Measurements from ENCODE around the gene FAM107B. TPM values are rescaled to one million over a fixed set of nuclear protein-coding genes. Genes with fewer than 3 reads are reported as not detected.
A peak's percentile ranks its signal among the peaks of the same experiment; 100 is the strongest.

Gene FAM107B
- total and polyA plus RNA-seq, 2 experiments from 2014 or later: 85.5 to 85.9 TPM

GRCh38 chr10:14481752-14482151 lies 292.9 kb downstream of the FAM107B start:
- Histone ChIP-seq H3K4me1 (ENCODE audit: insufficient read depth) (no peaks in the 10 kb centered on the region), H3K27ac (no peak overlapping the region), H3K4me3 (no peak overlapping the region), H3K36me3 (replicated peaks; ENCODE audit: insufficient read depth, low read depth) (no peaks in the 10 kb centered on the region), H3K9me3 (ENCODE audit: low read depth) (no peaks in the 10 kb centered on the region), H3K27me3 (no peaks in the 10 kb centered on the region), H4K20me1 (ENCODE audit: insufficient read depth, poor library complexity, severe bottlenecking) (no peaks in the 10 kb centered on the region), H3K79me2 (no peaks in the 10 kb centered on the region), H3K9me2 (replicated peaks; ENCODE audit: insufficient read depth) (no peaks in the 10 kb centered on the region), H3K4me2 (no peak overlapping the region), H2AFZ (no peak overlapping the region)
- DNase-seq (ENCODE audit: low spot score): no peak
- TF ChIP-seq EZH2 (IDR thresholded peaks at IDR 0.05; ENCODE audit: borderline replicate concordance): no peak
- no peak for TF ChIP-seq EZH2phosphoT487 (IDR thresholded peaks at IDR 0.05; ENCODE audit: low read depth, severe bottlenecking, unreplicated experiment)
- no peak for TF ChIP-seq CTCF (IDR thresholded peaks at IDR 0.05; ENCODE audit: poor library complexity)
- 71% methylated on average over 9 of the region's 9 CpGs for WGBS (ENCODE audit: low lambda C conversion rate, missing lambda C conversion rate)

- Histone ChIP-seq H3K79me2 (no peaks in the 10 kb centered on the region), H4K20me1 (ENCODE audit: insufficient read depth, poor library complexity, severe bottlenecking) (no peaks in the 10 kb centered on the region), H3K9me3 (ENCODE audit: low read depth) (no peaks in the 10 kb centered on the region), H3K4me3 (no peak overlapping the region), H3K4me1 (ENCODE audit: insufficient read depth) (no peaks in the 10 kb centered on the region), H3K9me2 (replicated peaks; ENCODE audit: insufficient read depth) (no peaks in the 10 kb centered on the region), H2AFZ (no peak overlapping the region), H3K27ac (no peak overlapping the region), H3K27me3 (no peaks in the 10 kb centered on the region), H3K4me2 (no peak overlapping the region), H3K36me3 (replicated peaks; ENCODE audit: insufficient read depth, low read depth) (no peaks in the 10 kb centered on the region)
- DNase-seq (ENCODE audit: low spot score): no peak
- 91% methylated on average over 4 of the region's 4 CpGs for WGBS (ENCODE audit: low lambda C conversion rate, missing lambda C conversion rate)
- TF ChIP-seq EZH2 (IDR thresholded peaks at IDR 0.05; ENCODE audit: borderline replicate concordance) (no peak), EZH2phosphoT487 (IDR thresholded peaks at IDR 0.05; ENCODE audit: low read depth, severe bottlenecking, unreplicated experiment) (no peak), CTCF (IDR thresholded peaks at IDR 0.05; ENCODE audit: poor library complexity) (no peak)
Measured at GRCh38 chr10:14481014-14481413, 293.7 kb downstream of the FAM107B start.

GRCh38 chr10:14478604-14479003 lies 296.1 kb downstream of the FAM107B start:
- Histone ChIP-seq H3K27me3 (no peaks in the 10 kb centered on the region), H3K4me2 (no peak overlapping the region), H2AFZ (no peak overlapping the region), H3K4me3 (no peak overlapping the region), H3K9me3 (ENCODE audit: low read depth) (no peaks in the 10 kb centered on the region), H4K20me1 (ENCODE audit: insufficient read depth, poor library complexity, severe bottlenecking) (no peaks in the 10 kb centered on the region), H3K79me2 (no peaks in the 10 kb centered on the region), H3K36me3 (replicated peaks; ENCODE audit: insufficient read depth, low read depth) (no peaks in the 10 kb centered on the region), H3K27ac (no peak overlapping the region), H3K9me2 (replicated peaks; ENCODE audit: insufficient read depth) (no peaks in the 10 kb centered on the region), H3K4me1 (ENCODE audit: insufficient read depth) (no peaks in the 10 kb centered on the region)
- WGBS (ENCODE audit: low lambda C conversion rate, missing lambda C conversion rate): 44% methylated on average over 3 of the region's 3 CpGs
- TF ChIP-seq CTCF (IDR thresholded peaks at IDR 0.05; ENCODE audit: poor library complexity): peak; percentile 65
- TF ChIP-seq EZH2 (IDR thresholded peaks at IDR 0.05; ENCODE audit: borderline replicate concordance): no peak
- DNase-seq (ENCODE audit: low spot score): peak; percentile 71

- 70% methylated on average over 7 of the region's 7 CpGs for WGBS (ENCODE audit: low lambda C conversion rate, missing lambda C conversion rate)
Measured at GRCh38 chr10:14478201-14478600, 296.5 kb downstream of the FAM107B start.

More at GRCh38 chr10:14478201-14478600, 296.5 kb downstream of the FAM107B start:
- no peaks in the 10 kb centered on the region for H3K79me2 ChIP-seq
- no peak overlapping the region for H3K4me3 ChIP-seq
- H3K9me3 ChIP-seq (ENCODE audit: low read depth): no peaks in the 10 kb centered on the region
- TF ChIP-seq CTCF (IDR thresholded peaks at IDR 0.05; ENCODE audit: poor library complexity) (no peak), EZH2 (IDR thresholded peaks at IDR 0.05; ENCODE audit: borderline replicate concordance) (no peak), EZH2phosphoT487 (IDR thresholded peaks at IDR 0.05; ENCODE audit: low read depth, severe bottlenecking, unreplicated experiment) (no peak)
- no peaks in the 10 kb centered on the region for H3K9me2 ChIP-seq (replicated peaks; ENCODE audit: insufficient read depth)
- no peak for DNase-seq (ENCODE audit: low spot score)
- H3K4me1 ChIP-seq (ENCODE audit: insufficient read depth): no peaks in the 10 kb centered on the region
- no peaks in the 10 kb centered on the region for H3K27me3 ChIP-seq
- no peaks in the 10 kb centered on the region for H3K36me3 ChIP-seq (replicated peaks; ENCODE audit: insufficient read depth, low read depth)
- no peaks in the 10 kb centered on the region for H4K20me1 ChIP-seq (ENCODE audit: insufficient read depth, poor library complexity, severe bottlenecking)
- H2AFZ ChIP-seq: no peak overlapping the region
- H3K4me2 ChIP-seq: no peak overlapping the region
- no peak overlapping the region for H3K27ac ChIP-seq

Measured in hepatocyte (in vitro differentiated cells).